ENCODE data around the gene CSRNP3. TPM values are rescaled to one million over a fixed set of nuclear protein-coding genes. Genes with fewer than 3 reads are reported as not detected.

CSRNP3 gene
- total and polyA plus RNA-seq, 7 donors: 0.96 to 6.6 (median 3.9) TPM

GRCh38 chr2:165497659-165498317 is 28.3 kb downstream of the CSRNP3 start:
- Histone ChIP-seq H3K27ac (no peak overlapping the region), H3K4me1 (no peaks in the 10 kb centered on the region), H3K4me3 (no peak overlapping the region), H3K36me3 (peaks cover 0 to 5% (median 0%) of the 10 kb centered on the region in 4 donors), H3K27me3 (no peaks in the 10 kb centered on the region), H3K9me3 (no peaks in the 10 kb centered on the region)
- DNase-seq: no peak
- WGBS, 2 donors: 51 to 81% methylated on average over 3 of the region's 3 CpGs
- TF ChIP-seq EP300 (IDR thresholded peaks at IDR 0.05): no peak
- no peak for TF ChIP-seq POLR2A (IDR thresholded peaks at IDR 0.05)
- no peak for TF ChIP-seq POLR2AphosphoS5 (IDR thresholded peaks at IDR 0.05)
- intact Hi-C loops (cut with DNase I): no loop called here

GRCh38 chr2:165499131-165499530 is 29.6 kb downstream of the CSRNP3 start:
- no peak for DNase-seq
- peaks cover 0 to 5% (median 0%) of the 10 kb centered on the region in 4 donors for H3K36me3 ChIP-seq
- no peaks in the 10 kb centered on the region for H3K27me3 ChIP-seq
- WGBS, 2 donors: 81 to 88% methylated on average over 3 of the region's 3 CpGs
- H3K4me3 ChIP-seq: no peak overlapping the region
- no peak overlapping the region for H3K27ac ChIP-seq
- intact Hi-C loops (cut with DNase I): no loop called here
- TF ChIP-seq CTCF (IDR thresholded peaks at IDR 0.05) (no peak), POLR2A (IDR thresholded peaks at IDR 0.05) (no peak), POLR2AphosphoS5 (IDR thresholded peaks at IDR 0.05) (no peak), EP300 (IDR thresholded peaks at IDR 0.05) (no peak)
- no peaks in the 10 kb centered on the region for H3K4me1 ChIP-seq
- H3K9me3 ChIP-seq: no peaks in the 10 kb centered on the region

DNA sequence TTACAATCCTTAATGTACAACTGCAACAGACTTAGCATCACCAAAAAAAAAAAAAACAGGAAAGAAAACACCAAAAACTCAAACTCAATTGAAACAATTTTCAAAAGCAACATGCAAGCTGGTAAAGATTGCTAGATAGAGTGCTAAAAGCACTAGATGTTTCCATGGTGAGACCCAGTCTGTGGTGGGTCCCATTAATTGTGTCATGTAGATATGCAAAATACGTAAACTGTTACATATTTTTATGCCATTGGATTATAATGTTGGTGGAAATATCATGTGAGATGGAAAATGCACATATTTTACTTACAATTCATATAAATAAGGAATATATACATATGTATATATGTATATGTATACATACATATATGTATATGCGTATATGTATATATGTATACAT is 30.5 kb downstream of the CSRNP3 start:
- intact Hi-C loops (cut with DNase I): no loop called here
- no peak for DNase-seq
- TF ChIP-seq EP300 (IDR thresholded peaks at IDR 0.05) (no peak), POLR2AphosphoS5 (IDR thresholded peaks at IDR 0.05) (no peak), POLR2A (IDR thresholded peaks at IDR 0.05) (no peak), CTCF (IDR thresholded peaks at IDR 0.05) (no peak)
- no peak overlapping the region for H3K4me3 ChIP-seq
- no peak overlapping the region for H3K27ac ChIP-seq
- H3K4me1 ChIP-seq: no peaks in the 10 kb centered on the region
- H3K9me3 ChIP-seq: no peaks in the 10 kb centered on the region
- peaks cover 0 to 5% (median 0%) of the 10 kb centered on the region in 4 donors for H3K36me3 ChIP-seq
- WGBS, 2 donors: 89 to 95% methylated on average over 2 of the region's 2 CpGs
- H3K27me3 ChIP-seq: no peaks in the 10 kb centered on the region

DNA sequence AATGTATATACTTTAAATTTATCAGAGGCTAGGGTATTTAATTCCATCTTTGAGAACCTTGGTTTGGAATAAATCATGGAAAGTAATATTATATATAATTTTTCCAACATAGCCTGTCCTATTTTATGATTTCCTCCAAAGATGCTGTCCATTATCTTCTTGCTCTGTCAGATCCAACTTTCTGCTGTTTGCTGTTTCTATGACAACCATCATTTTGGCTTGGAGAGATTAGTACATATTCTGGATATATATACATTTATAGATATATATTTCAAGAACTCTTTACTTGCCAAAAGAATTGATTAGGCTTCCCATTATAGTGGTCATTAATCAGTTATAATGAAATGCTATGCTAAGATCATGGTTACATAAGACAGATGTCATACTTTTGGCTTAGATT is 31.3 kb downstream of the CSRNP3 start:
- no peak for DNase-seq
- intact Hi-C loops (cut with DNase I): no loop called here
- Histone ChIP-seq H3K4me1 (no peaks in the 10 kb centered on the region), H3K4me3 (no peak overlapping the region), H3K36me3 (peaks cover 0 to 5% (median 0%) of the 10 kb centered on the region in 4 donors), H3K9me3 (no peaks in the 10 kb centered on the region), H3K27ac (no peak overlapping the region), H3K27me3 (no peaks in the 10 kb centered on the region)
- TF ChIP-seq POLR2AphosphoS5 (IDR thresholded peaks at IDR 0.05): no peak
- no peak for TF ChIP-seq POLR2A (IDR thresholded peaks at IDR 0.05)
- TF ChIP-seq CTCF (IDR thresholded peaks at IDR 0.05): no peak
- TF ChIP-seq EP300 (IDR thresholded peaks at IDR 0.05): no peak

GRCh38 chr2:165505514-165505913 is 36.0 kb downstream of the CSRNP3 start:
- H3K9me3 ChIP-seq: no peaks in the 10 kb centered on the region
- H3K36me3 ChIP-seq: no peaks in the 10 kb centered on the region
- TF ChIP-seq POLR2A (IDR thresholded peaks at IDR 0.05): no peak
- no peak for TF ChIP-seq EP300 (IDR thresholded peaks at IDR 0.05)
- TF ChIP-seq CTCF (IDR thresholded peaks at IDR 0.05): no peak
- no peak for TF ChIP-seq POLR2AphosphoS5 (IDR thresholded peaks at IDR 0.05)
- 86% methylated on average over 3 of the region's 3 CpGs for WGBS, 2 donors
- intact Hi-C loops (cut with DNase I): no loop called here
- no peaks in the 10 kb centered on the region for H3K4me1 ChIP-seq
- no peak overlapping the region for H3K27ac ChIP-seq
- no peak for DNase-seq
- H3K4me3 ChIP-seq: no peak overlapping the region
- no peaks in the 10 kb centered on the region for H3K27me3 ChIP-seq

Data from sigmoid colon (tissue), 7 donors.